Suppressor macrophage (primary cell): ENCODE results near the gene SND1.

ENCODE experiments used
- DNase-seq, 4 experiments: peaks; one replicate each; pipeline ENCODE4 v3.0.0-alpha.2; 2020 to 2022

SND1 gene

DNA sequence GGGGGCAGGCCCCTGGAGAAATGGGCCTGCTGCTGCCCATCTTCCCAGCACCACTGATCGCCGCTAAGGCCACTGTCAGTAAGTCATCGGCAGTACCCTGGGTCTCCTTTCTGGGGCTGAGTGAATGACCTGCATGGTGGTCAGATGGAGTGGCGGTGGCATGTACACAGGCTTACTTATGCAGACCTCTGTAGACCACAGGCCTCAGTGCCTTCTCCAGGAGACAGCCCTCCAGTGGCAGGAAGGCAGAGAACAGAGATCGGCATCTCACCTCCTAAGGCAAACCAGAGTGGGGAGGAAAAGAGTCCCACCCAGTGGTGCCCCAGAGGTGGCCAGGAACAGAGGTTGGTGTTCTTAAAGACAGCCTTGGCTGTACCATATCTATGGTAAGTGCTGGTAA, 402.0 kb downstream of the SND1 start:
- DNase-seq: no peak

DNA sequence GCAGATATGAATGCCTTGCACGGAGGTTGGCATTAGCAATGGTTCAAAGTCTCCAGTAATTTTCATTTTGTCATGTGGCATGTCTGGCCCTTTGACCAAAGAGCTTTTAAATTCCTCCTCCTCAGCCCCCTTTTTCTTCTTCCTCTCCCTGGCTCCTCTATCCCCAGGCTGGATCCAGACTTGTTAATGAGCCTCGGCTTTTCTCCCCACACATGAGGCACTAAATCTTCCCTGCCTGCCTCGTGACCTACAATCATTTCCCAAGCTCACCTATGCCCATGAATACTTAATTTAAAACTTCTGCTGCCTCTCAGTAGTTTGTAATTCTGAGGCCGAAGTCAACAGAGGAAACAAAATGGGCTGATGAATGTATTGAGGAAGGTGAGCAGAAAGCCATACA, 402.5 kb downstream of the SND1 start:
- DNase-seq: no peak

DNA sequence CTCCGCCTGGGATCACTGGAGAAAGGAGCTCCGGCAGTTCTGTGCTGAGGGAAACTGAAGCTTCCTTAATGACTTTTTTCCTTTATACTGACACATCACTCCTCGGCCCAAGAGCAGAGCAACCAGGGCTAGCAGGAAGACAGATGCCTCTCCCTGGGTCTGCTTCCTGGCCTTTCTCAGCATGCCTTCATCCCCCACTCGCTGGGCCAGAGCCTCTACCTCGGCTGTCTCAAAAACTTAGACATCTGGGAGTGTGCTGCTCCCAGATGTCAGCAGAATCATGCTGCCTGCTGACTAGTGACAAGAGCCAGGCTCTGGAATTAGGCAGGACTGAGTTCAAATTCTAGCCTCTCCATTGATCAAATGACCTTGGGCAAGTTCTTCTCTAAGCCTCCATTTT, 403.6 kb downstream of the SND1 start:
- DNase-seq: no peak

DNA sequence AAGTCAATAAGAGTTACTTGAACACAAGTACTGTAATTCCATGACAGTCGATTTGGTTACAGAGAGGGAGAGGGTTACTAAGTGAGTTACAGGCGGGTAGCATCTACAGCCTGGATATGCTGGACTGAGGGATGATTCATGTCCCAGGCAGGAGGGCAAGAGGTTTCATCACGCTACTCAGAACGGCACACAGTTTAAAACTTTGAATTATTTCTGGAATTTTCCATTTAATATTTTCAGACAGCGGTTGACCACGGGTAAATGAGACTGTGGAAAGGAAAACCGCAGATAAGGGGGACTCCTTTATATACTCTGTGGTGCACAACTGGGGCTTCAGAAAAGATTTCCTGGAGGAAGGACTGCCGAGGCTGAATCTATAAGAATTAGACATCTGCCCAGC, 404.9 kb downstream of the SND1 start:
- no peak for DNase-seq

DNA sequence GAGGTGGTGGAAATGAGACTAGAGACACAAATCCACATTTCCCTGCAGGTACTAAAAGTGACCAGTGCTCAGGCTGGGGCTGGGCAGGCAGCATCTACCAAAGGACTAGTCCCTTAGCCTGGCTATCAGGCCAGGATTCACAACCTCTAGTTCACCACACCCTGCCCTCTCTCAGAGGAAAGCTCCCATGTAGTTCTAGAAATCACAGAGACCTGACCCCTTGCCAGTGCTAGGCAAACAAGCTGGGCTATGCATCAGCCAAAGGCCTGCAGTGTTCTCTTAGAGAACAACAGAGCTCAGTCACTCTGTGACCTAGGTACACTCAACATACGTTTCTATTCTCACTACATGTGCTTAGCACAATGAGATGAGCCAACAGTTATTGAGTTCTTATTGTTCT, 405.9 kb downstream of the SND1 start:
- no peak for DNase-seq

DNA sequence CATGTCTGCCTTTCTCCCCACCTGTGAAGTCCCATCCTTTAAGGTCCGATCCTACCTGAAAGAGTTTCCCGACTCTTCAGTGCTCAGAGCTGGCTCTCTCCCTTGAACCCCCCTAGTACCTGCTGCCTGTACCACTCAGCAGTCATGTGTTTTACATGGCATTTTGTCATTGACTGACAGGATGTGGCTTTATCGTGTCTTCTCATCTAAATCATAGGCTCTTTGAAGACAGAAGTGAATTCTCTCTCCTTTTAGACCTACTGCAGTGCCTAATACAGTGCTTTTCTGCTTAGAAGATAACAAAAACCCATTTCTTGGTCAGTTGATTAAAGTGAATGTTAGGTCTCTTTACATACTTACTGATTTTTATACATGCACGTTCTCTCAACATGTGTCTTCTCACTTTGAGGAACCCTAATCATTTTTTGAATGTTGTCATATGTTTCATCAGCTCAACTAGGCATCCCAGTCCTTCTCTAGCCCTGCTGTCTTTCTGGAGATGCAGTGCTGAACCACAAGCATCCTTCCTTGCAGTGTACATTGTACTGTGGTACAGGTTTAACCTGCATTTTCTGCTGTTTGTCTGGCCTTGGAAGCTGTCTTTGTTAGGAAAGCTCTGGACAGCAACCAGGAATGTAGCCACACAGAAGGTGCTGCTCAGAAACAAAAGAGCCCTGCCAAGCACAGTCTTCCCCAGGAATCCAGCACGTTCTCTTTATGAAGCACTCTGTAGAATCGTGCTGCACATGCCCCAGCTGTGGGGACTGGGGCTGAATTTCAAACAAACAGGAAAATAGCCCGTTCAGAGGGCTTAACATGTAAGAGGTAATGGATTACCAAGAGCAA, 407.4 kb downstream of the SND1 start:
- no peak for DNase-seq

DNA sequence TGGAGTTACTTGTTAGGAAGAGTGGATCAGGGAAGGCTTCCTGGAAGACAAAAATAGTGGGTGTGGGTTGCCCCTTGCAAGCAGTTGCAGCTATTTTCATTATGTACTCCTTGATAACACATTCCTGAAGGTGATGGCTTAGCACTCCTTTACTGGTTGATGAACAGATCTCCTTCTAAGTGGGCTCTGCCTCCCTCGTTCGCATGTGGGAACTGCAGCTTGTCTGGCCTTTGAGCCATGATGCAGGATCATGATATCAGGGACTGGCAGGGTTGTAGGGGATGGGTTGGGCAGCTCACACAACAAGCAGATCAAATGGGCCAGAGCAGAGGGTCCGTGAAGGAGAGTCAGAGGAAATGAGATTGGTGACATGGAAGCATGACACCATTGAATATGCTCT, 408.0 kb downstream of the SND1 start:
- no peak for DNase-seq

DNA sequence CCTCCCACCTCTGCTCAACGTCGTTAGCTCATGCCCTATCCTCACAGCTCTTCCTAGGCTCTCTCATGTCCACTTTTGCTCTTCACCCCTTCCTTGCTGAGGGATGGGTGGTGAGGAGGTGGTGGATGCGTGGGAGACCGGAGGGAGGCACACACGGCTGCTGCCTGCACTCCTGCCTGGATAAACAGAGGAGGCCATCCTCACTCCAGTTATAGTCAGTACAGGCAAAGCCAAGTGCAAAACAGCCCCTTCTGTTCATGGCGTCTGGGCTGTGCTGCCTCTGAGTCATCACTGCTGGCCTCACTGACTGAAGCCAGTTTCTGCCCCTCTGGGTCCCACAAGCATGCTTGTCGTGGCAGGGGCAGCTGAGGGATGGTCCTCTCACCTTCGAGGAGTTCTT, 411.1 kb downstream of the SND1 start:
- no peak for DNase-seq

DNA sequence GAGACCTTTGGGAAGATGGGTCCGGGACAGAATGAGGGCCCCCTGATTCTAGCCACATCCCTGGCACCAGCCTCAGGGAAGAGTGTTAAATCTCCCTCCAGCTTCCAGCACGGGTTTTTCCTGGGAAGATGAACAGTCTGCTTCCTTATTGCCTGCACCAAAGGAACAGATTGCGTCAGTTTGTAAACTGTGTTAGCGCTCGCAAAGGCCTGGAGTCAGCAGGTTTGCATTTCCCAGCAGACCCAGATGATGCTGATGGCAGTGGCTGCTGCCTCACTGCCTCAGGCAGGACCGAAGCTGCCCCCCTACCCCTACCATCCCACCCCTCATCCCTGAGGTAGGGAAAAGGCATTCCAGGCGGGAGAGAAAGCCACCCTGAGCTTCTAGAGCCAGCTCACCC, 413.9 kb downstream of the SND1 start:
- DNase-seq: no peak

DNA sequence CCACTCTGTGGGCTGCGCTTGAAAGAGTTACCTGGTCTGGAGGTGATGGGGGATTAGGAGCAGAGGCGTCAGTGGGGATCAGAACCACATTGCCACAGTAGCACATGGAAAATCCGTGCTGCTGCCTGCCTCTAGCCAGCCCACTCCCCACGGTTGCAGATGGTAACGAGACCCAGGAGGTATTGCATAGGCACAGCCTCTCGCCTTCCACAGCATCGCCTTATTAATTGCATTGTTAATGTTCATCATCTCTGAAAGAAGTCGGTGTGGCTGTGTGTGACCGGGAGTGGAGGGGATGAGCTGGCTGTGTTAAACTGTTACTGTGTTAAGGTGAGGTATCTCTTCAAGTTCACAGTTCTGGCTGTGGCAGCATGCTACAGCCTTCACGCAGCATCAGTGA, 414.4 kb downstream of the SND1 start:
- no peak for DNase-seq

DNA sequence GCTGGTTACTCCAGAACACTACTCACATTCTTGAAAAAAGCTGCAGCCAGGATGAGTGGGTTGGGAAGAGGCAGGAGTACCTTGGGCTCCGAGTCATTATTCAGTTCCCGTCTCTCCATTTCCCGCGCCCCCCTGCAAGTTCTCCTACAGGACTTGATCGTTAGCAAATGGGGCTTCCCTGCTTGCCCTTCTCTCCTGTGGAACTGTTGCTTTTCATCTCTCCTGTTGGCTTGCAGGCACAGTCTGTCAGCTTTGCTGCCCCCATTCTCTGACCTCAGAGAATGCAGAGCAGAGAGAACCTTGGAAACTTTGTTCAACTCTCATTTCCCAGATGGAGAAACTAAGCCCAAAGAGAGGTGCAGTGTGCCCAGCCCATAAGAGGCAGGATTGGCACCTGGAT, 414.9 kb downstream of the SND1 start:
- no peak for DNase-seq

DNA sequence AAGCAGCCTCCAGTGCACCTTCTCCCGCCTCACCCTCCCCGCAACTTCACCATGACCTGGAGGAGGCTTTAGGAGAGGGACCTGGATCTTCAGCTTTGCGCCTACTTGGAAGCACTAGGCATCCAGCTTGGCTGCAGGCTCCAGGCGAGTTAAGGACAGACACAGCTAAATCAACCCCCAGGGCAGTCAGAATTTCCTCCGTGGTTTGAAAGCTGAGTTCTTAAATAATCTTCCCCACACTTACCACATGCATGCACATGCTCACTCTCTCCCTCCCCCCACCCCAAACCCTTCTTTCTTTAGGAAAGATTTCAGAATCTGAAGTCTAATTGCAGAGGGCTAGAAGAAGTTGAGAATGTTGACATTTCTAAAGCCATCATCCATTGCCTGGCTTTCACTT, 416.0 kb downstream of the SND1 start:
- no peak for DNase-seq

DNA sequence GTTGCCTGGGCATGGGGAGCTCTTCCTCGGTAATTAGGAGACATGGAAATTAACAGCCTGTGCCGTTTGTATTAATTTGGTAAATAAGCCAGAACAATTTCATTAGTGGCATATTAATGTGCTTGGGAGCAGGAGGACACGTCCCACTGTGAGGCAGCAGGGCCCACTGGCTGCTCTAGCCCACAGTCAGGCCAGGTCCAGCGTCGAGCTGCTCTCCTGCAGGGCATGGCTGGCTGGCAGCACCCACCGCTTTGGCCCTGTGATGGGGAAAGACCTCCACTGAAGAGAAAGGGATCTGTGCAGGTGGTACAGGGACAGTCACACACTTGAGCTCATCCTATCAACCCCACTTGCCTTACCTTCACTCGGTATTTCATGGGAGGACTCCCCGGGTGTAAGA, 416.8 kb downstream of the SND1 start:
- DNase-seq: no peak

DNA sequence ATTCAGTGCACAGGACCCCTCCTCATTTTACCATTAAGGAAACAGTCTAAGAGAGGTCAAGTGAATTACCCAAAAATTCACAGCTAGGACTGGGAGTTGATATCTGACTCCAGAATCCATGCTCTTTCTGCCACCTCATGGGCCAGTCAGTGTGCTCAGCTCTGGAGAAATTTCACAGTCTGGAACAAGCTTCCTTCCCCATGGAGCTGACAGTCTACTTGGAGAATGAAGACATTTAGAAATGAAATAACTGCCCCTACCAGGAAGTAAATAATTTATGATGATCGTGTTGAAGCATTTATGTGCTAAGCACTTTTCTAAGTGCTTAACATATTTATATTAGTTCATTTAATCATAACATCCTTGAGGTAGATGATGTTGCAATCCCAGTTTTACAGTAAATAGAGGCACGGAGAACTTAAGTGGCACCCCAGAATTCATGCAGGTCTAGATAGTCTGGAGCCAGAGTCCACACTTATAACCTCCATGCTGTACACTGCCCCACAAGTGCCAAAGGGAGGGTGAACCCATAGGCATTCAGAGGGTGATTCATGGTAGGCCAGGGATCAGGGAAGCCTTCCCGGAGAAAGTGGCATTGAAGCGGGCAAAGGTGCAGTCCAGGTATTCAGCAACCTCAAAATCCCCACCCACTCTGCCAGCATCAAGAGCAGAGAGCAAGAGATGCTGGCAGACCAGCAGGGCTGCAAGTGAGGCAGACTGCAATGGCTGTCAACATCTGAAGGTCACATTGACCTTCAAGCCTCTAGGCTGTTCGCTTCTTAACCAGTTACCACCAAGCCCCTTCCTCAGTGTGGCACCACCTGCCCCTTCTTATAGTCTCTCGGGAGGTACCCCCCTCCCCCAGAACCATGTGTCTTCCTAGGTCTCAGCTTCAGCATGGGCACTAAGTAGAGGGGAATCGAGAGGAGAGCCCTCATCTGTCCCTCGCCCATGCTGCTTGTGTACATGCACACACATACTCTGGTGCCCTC, 417.7 kb downstream of the SND1 start:
- DNase-seq: no peak

DNA sequence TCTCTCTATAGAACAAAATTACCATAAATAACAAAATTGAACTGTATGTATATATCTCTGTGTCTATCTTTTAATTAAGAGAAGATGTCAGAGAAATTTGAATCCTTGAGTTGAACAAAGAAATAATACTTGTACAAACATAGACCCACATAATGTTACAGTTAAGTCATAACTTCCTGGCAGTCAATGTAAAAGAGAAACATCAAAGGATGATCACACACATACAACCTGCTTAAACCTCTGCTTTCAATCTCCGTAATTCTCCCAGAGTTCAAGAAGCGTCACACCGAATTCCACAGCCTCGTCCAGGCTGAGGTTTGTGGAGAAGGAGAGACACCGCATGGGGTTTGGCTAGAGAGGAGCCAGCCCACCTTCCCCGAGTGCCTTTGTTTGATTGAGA, 419.4 kb downstream of the SND1 start:
- no peak for DNase-seq

DNA sequence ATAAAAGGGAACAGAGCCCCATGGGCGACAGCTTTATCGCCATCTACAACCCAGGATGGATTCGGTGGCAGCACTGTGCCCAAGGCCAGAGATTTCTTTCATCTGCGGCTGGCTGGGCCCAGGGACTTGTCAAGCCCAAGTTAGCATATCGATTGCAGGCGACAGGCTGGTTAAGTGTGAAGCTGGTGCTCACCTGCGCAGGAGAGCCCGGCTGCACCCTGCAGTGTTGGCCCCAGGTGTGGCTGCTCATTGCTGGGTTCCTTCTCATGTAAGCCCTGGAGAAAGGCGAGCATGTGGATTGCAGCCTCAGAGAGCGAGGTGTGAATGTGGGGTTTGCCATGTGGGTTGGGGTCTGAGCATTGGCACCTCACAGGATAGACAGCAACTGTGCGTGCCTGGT, 419.8 kb downstream of the SND1 start:
- DNase-seq: no peak

DNA sequence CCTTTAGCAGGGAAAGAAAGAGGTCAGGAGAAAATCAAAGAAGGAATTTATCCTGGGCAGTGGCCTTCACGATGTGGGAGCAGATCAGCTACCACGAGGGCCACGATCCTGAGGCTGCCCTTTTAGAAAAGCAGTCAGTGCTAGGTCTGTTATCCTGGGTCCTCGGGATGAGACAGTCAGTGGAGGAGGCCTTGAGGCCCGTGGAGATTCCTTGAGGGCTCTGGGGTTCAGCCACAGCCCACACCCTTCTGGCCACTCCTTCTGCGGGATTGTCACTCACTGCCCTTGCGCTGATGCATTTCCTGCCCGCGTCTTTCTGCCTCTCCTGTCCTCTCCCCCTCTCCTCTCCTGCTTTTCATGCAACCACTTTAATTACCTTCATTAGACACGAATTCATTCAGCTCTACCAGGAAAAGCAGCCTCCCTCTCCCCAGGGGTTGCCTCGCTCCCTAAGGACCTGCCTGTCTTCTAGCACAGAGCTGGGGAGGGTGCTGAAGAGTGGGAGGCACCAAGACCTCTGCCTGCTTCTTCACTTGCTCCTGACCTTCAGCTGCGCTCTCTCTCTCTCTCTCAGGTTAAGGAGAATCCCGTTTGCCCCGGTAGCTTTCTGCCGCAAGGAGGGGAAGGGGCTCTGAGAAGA, 421.8 kb downstream of the SND1 start:
- no peak for DNase-seq

DNA sequence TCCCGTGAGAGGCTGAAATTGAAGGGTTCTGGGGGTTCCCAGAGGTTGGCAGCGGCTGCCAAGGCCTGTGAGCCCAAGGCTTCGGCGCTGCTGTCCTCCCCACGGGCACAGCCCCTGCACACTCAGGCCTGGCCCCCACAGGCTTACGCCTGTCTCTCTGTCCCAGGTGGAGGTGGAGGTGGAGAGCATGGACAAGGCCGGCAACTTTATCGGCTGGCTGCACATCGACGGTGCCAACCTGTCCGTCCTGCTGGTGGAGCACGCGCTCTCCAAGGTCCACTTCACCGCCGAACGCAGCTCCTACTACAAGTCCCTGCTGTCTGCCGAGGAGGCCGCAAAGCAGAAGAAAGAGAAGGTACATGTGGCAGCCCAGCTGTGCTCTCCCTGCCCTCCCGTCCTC, 422.3 kb downstream of the SND1 start:
- DNase-seq: no peak

DNA sequence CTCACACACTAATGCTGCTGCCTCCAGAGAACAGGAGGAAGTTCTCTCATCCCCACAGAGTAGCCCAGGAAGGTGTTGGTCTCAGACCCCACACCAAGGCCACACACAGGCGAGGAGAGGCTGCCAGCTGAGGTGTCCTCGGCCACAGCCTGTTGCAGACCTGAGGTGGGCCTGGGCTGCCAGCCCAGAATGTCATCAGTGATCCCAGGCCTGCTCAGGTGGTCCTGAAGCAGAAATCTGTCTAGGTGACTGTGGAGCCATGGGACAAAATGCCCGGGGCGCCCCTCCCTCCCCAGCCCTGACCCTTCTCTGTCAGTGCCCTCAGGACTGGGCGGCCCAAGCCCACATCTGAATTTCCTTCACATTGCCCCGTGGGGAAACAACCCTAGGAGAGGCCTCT, 422.7 kb downstream of the SND1 start:
- no peak for DNase-seq

DNA sequence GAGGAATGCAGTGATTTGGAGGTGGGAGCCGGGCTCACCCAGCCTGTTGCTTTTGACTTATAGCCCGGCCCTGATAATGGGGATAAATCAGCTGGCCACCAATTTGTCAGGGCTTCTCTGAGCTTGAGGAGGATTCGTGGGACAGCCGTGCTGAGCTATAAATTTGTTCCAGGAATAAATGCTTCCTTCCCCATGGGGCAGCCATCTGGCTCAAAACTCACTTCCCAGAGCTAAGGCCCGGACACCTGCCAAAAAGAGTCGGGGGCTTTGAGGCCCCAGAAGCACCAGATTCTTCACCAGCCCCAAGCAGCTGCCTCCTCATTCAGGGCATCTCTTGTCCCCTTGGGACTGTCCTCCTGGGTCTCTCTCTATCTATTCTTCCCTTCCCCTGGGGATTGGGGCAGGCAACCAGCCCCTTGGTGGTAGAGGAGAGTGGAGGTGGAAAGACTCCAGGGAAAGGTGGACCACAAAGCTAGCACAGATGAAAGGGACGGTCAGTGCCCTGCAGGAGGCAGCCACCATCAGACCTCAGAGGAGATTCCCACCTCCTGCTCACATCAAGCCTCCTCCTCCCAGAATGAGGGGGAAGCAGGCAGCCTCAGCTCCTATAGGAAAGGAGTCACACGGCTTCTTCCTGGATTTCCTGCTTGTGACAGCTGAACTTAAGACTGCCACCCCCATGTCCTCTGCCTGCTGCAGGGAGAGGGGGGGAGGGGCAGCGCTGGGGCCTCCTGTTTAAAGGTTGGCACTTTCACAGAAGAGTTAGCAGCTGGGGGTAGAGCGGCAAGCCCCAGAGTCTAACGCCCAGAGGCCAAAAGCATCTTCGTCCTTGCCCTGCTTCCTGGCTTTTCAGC, 423.5 kb downstream of the SND1 start:
- no peak for DNase-seq

DNA sequence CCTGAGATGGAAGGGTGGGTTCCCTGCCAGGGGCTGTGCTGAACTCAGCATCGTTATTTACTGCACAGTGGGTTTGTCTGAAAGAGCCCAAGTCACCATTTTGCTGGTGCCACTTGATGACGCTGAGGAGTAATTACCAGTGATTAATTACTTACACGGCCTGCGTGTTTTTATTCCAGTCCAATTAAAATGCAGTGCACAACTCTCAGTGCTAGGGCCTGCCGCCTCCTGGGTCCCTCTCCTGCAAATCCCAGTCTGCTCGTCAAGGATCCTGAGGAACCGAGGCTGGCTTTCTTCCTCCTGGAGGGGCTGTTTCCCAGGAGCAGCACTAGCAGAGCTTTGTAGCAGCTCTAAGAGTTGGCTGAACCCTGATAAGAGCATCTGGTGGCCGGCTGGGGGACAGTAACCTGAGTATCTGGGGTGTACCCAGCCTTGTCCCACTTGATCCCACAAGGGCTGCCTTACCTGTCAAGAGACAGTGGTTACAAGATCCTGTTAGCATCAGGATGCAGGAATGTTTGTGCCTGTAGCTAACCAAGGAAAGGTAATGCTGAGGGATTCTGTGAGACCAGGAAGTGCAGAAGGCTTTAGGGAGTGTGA, 424.3 kb downstream of the SND1 start:
- DNase-seq: no peak

DNA sequence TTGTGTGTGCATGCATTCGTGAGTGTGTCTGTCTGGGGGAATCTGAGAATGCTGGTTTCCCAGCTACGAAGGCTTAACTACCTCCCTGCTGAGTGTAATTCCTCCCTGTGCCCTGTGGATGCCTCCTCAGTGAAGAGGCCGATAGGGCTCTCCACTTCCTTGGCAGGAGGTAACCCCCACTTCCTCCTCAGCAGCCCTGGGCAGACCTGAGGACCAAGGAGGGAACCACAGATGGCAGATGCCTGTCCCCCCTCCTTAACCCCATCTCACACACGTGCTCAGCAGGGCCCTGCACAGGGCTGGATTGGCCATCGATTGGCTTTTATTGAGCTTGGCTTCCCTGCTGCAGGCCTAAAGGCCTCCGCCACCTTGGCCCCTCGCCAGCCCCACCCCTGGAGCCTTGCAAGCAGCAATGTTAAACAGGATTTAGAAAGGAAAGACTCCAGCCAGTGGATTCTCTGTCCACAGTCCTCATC, 424.8 kb downstream of the SND1 start:
- no peak for DNase-seq
